ENCODE data around the gene KDM3A.

The KDM3A gene

GRCh38 chr2:86440631-86441391 is at the start of gene KDM3A:
TSS of gene KDM3A (plus strand) at chr2:86441371. CDS start at chr2:86442048, 677 bp downstream.
- peak; percentile 93 for DNase-seq

GRCh38 chr2:86392873-86393518 is 48.2 kb upstream of the KDM3A start:
- DNase-seq = no peak

- no peak for DNase-seq
Measured at GRCh38 chr2:86393521-86394491, 47.4 kb upstream of the KDM3A start.

- no peak for DNase-seq
Measured at GRCh38 chr2:86396291-86396785, 44.8 kb upstream of the KDM3A start.

GRCh38 chr2:86397986-86398385 is 43.2 kb upstream of the KDM3A start:
- no peak for DNase-seq

GRCh38 chr2:86398500-86399474 is 42.4 kb upstream of the KDM3A start:
- DNase-seq = no peak

- no peak for DNase-seq
Measured at GRCh38 chr2:86400321-86400720, 40.9 kb upstream of the KDM3A start.

GRCh38 chr2:86410581-86410980 is 30.6 kb upstream of the KDM3A start:
- DNase-seq = no peak

GRCh38 chr2:86411396-86411795 is 29.8 kb upstream of the KDM3A start:
- no peak for DNase-seq

- no peak for DNase-seq
Measured at GRCh38 chr2:86412007-86412406, 29.2 kb upstream of the KDM3A start.

GRCh38 chr2:86413296-86414094 is 27.7 kb upstream of the KDM3A start:
- no peak for DNase-seq

- DNase-seq = peak; percentile 55
Measured at GRCh38 chr2:86414996-86415395, 26.2 kb upstream of the KDM3A start.

GRCh38 chr2:86416146-86416545 is 25.0 kb upstream of the KDM3A start:
- no peak for DNase-seq

- DNase-seq = no peak
Measured at GRCh38 chr2:86417961-86418360, 23.2 kb upstream of the KDM3A start.

- DNase-seq = no peak
Measured at GRCh38 chr2:86420913-86421312, 20.3 kb upstream of the KDM3A start.

GRCh38 chr2:86426271-86426670 is 14.9 kb upstream of the KDM3A start:
- no peak for DNase-seq

GRCh38 chr2:86429335-86429734 is 11.8 kb upstream of the KDM3A start:
- DNase-seq = no peak

GRCh38 chr2:86430368-86430767 is 10.8 kb upstream of the KDM3A start:
- no peak for DNase-seq

- DNase-seq = no peak
Measured at GRCh38 chr2:86433137-86433536, 8.0 kb upstream of the KDM3A start.

- no peak for DNase-seq
Measured at GRCh38 chr2:86434290-86434689, 6.9 kb upstream of the KDM3A start.

GRCh38 chr2:86435531-86435930 is 5.6 kb upstream of the KDM3A start:
- no peak for DNase-seq

All from SHP77 treated with DMSO at 0.1 percent for 48 hours (cell line).